AG10803 (cell line): Measurements from ENCODE around the gene AKR7A3.
"Not testable (repeated sequence)": the region's sequence is repeated elsewhere in the genome, so short reads cannot be mapped to it uniquely, and the experiment has no call there.

Experiments used
- DNase-seq: peaks from one replicate; pipeline ENCODE4 v3.0.0; 2010; ENCODE audit warnings: low read depth
- H3K4me3 ChIP-seq: 2 replicates; pipeline ENCODE4 v1.5.1; 2011; ENCODE audit warnings: mild to moderate bottlenecking, low read length, control low read depth
- TF ChIP-seq, protein P1 (sequence below): conservative IDR thresholded peaks from 2 replicates; pipeline ENCODE4 v1.5.1; 2011; ENCODE audit warnings: mild to moderate bottlenecking, low read length, control low read depth, inconsistent platforms

Gene AKR7A3

DNA sequence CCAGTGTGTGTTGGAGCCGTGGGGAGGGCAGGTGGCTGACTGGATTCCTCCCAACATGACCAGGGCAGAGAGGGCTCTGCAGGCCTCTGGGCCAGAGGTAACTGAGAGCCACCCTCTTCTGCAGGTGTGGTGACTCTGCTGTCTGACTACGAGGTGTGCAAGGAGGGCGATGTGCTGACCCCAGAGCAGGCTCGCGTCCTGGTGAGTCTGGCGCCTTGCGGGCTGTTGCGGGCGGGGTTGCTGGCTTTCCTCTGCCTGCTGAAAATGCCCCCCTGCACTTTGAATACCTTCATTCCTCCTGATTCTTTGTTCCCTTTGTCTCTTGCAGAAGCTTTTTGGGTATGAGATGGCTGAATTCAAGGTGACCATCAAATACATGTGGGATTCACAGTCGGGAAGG lies 30.2 kb downstream of the AKR7A3 start:
- H3K4me3 ChIP-seq, result no peak overlapping the region
- DNase-seq, result no peak
- TF ChIP-seq, protein P1, sequence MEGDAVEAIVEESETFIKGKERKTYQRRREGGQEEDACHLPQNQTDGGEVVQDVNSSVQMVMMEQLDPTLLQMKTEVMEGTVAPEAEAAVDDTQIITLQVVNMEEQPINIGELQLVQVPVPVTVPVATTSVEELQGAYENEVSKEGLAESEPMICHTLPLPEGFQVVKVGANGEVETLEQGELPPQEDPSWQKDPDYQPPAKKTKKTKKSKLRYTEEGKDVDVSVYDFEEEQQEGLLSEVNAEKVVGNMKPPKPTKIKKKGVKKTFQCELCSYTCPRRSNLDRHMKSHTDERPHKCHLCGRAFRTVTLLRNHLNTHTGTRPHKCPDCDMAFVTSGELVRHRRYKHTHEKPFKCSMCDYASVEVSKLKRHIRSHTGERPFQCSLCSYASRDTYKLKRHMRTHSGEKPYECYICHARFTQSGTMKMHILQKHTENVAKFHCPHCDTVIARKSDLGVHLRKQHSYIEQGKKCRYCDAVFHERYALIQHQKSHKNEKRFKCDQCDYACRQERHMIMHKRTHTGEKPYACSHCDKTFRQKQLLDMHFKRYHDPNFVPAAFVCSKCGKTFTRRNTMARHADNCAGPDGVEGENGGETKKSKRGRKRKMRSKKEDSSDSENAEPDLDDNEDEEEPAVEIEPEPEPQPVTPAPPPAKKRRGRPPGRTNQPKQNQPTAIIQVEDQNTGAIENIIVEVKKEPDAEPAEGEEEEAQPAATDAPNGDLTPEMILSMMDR, result no peak

DNA sequence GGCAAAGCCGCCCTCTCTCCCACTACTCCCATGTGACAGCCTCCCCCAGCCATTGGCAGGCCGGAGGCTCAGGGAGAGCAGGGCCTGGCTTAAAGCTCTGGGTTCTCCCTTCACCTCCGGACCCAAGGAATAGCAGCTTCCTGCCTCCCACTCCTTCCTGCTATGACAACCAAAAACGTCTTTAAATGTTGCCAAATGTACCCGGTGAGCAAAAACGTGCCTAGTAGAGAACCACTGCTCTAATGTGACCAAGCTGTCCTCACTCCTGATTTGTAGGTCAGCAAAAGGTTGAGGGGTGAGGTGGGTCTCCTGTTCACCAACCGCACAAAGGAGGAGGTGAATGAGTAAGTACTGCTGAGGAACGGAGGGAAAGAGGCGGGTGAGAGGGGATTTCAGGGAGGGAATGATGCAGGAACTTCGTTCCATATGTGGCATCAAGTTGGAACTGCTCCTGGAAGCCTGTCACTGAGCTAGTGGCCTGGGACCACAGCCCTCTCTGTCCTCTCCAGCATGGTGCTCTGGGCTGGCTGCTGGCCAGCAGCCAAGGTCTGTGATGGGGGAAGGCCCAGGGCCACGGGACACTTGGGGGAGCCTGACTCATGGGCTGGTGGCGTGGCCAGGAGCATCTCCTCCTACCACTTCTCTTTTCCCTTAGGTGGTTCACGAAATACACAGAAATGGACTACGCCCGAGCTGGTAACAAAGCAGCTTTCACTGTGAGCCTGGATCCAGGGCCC lies 31.2 kb downstream of the AKR7A3 start:
- no peak overlapping the region for H3K4me3 ChIP-seq
- DNase-seq, result no peak
- TF ChIP-seq, protein P1, result no peak

DNA sequence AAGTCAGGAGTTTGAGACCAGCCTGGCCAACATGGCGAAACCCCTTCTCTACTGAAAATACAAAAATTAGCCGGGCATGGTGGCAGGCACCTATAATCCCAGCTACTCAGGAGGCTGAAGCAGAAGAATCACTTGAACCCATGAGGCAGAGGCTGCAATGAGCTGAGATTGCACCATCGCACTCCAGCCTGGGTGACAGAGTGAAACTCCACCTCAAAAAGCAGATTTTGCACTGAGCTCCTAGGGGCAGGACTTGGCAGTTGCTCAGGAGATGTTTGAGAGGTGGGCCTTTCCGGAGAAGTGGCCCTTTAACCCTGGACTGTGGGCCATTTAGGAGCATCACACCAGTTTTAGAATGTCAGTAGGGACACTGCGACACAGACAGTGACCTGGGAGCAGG lies 32.3 kb downstream of the AKR7A3 start:
- DNase-seq, H3K4me3 ChIP-seq: not testable (repeated sequence)

GRCh38 chr1:19255288-19255687 lies 33.3 kb downstream of the AKR7A3 start:
- no peak overlapping the region for H3K4me3 ChIP-seq
- no peak for DNase-seq
- TF ChIP-seq, protein P1, result no peak

- TF ChIP-seq, protein P1, result no peak
Observed at GRCh38 chr1:19254416-19254815, 34.2 kb downstream of the AKR7A3 start.

DNA sequence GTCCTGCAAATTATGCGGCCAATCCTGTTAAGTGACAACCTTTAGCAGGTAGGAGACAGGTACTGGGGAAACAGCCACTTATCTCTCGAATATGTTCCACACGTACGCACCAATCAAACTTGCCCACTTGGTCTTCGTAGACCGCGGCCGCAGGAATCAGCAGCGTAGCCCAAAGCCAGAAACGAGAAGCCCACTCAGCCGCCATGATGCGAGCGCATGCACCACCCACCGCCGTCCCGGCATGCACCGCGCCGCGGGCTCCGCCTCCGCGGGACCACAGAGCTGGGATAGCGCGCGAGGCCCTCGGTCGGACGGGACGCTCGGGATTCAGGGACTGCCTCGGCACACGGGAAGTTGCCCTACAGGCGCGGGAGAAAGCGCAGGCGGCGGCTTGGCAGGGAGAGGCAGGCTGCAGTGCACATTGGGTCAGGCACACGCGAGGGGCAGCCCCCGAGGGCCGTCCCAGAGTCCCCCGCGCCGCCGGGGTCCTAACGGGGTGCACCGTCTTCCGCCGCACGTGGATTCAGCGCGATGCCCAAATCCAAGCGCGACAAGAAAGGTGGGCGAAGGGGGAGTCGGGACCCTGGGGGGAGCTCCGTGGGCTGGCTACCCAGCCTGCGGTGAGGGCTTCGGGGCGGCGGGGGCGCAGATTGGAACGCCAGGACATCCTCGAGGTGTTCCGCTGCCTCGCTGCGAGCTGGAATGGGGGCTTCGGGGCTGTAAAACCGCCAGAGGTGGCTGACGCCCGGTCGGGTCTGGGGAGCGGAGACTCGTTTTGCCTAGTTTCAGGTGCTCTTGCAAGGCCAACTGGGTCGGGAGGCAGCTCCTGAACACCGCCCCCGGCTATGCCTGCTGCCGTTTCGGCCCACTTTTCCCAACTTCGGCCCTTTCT lies 37.0 kb downstream of the AKR7A3 start, which contains the start of the genes EMC1 and MRTO4:
Gene EMC1 (minus strand): TSS at position 220 of the 892 bp plus-strand sequence. CDS start 15 bp downstream, at position 205.
Gene MRTO4 (plus strand): TSS at position 501 of the 892 bp plus-strand sequence. CDS start 31 bp downstream, at position 532.
- peak; percentile 75 for DNase-seq
- H3K4me3 ChIP-seq, result peak within 1 kb of the TSS; percentile 99
- TF ChIP-seq, protein P1, result no peak

More at GRCh38 chr1:19254416-19254815, 34.2 kb downstream of the AKR7A3 start:
- no peak overlapping the region for H3K4me3 ChIP-seq
- peak; percentile 9 for DNase-seq

DNA sequence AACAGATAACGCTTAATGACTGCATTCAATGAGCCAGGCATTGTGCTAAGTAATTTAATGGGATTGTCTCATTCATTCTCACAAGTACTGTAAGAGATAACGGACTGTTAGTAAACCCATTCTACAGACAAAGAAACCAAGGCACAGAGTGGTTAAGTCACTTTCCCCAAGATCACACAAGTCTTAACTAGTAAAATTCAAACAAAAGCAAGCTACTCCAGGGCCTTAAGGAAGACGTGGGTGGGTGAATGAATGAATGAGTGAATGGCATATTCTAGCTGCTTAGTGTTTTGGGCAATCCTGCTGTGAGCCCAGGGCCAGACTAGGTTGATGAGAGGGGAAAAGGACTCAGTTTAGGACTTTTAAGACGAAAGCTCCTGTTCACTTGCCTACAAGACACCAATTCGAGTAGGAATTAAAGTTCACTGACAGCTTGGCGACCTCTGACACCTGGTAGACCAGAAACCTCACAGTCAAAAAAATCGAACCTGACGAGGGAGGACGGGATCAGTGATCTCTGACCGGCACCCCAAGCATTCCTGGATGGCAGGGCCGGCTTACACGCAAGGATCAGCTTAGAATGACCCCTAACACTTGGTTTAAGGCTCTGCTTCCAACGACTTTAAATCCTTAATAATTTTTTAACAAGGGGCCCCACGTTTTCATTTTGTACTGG lies 37.8 kb downstream of the AKR7A3 start:
- TF ChIP-seq, protein P1, result no peak
- DNase-seq, result no peak
- H3K4me3 ChIP-seq, result peak overlapping the region; percentile 99
